OCI-M2 (cell line): Measurements from ENCODE around the gene HSCB.
"Not testable (repeated sequence)": the region's sequence is repeated elsewhere in the genome, so short reads cannot be mapped to it uniquely, and the experiment has no call there.

Source experiments
- DNase-seq: peaks from one replicate; lab custom pipeline; 2025; ENCODE audit not compliant: unreplicated experiment; lab: John Stamatoyannopoulos, UW

Gene HSCB

GRCh38 chr22:28738876-28739275 lies 3.0 kb upstream of the HSCB start:
- not testable (repeated sequence) for DNase-seq

DNA sequence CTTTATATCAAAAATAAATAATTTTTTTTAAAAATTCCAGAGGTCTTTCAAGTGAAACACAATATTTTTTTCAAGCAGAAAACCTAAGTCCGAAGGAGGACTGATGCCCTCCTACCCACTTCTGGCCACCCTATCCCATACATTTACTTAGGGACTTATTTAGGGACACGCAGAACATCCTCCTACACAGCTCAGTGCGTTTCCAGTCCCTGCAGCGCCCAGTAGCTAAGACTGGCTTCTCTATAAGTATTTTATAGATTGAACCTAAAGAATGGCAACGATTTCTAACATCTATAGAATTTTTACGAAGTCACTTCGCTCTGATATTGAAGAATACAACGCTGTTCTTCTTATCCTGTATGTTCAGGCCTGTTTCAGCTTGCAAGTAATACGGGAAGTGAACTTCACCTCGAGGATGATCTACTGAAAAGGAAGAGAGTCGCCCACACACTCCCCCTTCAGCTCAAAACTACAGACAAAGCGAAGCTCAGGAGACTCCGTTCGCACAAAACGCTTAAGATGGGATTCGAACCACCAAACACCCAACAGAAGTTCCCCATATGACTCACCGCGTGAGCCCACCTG lies 547 bp upstream of the HSCB start:
- DNase-seq, result peak; percentile 82

- no peak for DNase-seq
These were observed 723 bp downstream of the HSCB start for GRCh38 chr22:28742562-28742962.

DNA sequence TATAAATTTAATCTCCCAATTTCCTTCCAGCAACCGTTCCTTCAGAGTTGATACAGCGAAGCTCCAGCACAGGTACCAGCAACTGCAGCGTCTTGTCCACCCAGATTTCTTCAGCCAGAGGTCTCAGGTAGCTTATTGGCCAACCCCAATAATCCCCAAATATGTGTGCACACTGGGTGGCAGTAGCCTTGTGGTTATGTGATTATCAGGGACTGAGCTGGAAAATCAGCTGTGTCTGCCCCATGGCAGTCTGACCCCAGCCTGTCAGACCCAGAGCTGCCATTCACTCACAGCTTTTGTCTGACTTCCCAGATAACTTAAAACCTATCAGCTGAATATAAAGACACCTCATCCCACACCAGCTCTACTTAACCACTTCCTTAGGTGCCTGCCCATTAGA lies 2.0 kb downstream of the HSCB start:
- DNase-seq, result no peak

GRCh38 chr22:28750471-28750881 lies 8.6 kb downstream of the HSCB start:
- DNase-seq, result no peak

DNA sequence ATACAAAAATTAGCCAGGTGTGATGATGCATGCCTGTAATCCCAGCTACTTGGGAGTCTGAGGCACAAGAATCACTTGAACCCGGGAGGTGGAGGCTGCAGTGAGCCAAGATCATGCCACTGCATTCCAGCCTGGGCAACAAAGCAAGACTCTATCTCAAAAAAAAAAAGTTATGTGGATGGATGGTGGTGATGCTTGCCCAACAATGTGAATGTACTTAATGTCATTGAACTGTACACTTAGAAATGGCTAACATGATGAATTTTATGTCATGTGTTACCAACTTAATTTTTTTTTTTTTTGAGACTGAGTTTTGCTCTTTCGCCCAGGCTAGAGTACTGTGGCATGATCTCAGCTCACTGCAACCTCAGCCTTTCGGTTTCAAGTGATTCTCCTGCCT lies 12.7 kb downstream of the HSCB start:
- DNase-seq, result not testable (repeated sequence)

- DNase-seq, result no peak
These were observed 18.2 kb downstream of the HSCB start for GRCh38 chr22:28759861-28760560.

GRCh38 chr22:28761449-28761755 lies 19.6 kb downstream of the HSCB start:
- no peak for DNase-seq

- DNase-seq, result not testable (repeated sequence)
These were observed 20.2 kb downstream of the HSCB start for GRCh38 chr22:28762000-28762399.

DNA sequence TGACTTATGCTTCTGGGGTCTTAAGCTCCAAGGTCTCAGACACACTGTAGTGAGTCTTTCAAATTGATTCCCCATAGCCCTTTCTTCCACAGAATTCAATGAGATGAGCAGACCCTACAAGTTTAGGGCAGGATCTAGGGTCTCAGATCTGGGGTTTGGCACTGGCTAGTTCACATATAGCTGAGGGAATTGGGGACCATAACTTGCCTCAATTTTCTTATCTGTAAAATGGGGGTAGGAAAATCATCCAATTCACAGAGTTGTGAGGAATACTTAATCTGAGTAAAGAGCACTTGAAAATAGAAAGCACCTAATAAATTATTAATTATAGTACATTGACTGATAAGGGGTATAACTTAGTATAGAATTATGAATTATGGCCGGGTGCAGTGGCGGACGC lies 24.8 kb downstream of the HSCB start:
- DNase-seq, result no peak

DNA sequence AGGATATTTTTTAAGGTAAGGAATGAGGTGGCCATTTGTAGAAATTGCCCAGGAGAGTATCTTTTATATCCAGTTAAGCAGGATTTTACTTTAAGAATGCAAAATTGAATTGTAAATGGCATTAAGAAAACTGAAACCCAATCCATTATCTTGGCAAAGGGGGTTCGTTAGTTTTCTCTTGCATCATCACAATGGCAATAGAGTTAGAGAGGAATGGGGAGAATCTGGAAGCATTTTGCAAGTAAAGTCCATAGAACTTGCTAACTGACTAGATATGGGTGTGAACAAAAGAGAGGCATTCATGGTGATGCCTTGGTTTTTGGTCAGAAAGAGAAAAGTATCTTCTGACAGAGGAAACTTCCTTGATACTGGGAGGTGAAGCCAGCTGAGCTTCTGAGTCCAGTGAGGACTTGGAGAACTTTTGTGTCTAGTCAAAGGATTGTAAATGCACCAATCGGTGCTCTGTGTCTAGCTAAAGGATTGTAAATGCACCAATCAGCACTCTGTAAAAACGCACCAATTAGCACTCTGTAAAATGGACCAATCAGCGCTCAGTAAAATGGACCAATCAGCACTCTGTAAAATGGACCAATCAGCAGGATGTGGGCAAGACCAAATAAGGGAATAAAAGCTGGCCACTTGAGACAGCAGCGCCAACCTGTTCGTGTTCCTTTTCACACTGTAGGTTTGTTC lies 27.0 kb downstream of the HSCB start:
- DNase-seq, result no peak

DNA sequence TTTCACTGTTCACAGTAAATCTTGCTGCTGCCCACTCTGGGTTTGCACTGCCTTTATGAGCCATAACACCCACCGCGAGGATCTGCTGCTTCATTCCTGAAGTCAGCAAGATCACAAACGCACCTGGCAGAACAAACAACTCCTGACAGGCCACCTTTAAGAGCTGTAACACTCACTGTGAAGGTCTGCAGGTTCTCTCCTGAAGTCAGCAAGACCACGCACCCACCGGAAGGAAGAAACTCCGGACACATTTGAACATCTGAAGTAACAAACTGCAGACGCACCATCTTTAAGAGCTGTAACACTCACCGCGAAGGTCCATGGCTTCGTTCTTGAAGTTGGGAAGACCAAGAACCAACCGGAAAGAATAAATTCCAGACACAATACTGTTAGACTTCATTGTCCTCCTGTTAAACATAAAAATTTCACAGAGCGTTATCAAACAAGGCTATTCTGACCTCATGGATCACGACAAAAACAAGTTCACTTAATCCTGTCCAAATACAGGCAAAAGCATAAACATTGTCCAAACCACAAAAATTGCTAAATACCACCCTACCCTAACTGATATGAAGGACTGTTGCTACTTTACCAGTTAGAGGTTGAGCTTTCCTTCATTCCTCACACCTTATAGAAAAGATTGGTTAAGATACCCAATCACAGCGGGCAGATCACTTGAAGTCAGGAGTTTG lies 27.7 kb downstream of the HSCB start:
- DNase-seq, result no peak

DNA sequence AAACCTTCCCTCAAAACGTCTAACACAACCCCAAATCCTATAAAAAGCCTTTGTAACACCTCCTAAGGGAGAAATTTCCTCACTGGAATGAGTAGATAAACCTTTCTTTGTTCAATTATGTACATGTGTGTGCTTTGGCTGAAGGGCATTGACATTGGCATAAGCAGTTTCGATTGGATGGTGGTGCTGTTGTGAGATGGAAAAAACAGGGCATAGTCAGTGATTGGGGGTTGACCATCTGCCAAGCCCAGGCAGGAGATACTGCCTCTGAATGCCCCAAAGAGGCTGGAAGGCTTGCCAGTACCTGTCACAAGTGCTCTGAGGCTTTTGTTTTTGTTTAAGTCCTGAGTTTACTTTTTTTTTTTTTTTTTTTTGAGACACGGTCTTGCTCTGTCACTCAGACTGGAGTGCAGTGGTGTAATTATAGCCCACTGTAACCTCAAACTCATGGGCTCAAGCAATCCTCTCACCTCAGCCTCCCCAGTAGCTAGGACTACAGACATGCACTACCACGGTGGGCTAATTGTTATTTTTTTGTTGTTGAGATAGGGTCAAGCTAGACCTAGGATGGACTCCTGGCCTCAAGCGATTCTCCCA lies 29.5 kb downstream of the HSCB start:
- no peak for DNase-seq

DNA sequence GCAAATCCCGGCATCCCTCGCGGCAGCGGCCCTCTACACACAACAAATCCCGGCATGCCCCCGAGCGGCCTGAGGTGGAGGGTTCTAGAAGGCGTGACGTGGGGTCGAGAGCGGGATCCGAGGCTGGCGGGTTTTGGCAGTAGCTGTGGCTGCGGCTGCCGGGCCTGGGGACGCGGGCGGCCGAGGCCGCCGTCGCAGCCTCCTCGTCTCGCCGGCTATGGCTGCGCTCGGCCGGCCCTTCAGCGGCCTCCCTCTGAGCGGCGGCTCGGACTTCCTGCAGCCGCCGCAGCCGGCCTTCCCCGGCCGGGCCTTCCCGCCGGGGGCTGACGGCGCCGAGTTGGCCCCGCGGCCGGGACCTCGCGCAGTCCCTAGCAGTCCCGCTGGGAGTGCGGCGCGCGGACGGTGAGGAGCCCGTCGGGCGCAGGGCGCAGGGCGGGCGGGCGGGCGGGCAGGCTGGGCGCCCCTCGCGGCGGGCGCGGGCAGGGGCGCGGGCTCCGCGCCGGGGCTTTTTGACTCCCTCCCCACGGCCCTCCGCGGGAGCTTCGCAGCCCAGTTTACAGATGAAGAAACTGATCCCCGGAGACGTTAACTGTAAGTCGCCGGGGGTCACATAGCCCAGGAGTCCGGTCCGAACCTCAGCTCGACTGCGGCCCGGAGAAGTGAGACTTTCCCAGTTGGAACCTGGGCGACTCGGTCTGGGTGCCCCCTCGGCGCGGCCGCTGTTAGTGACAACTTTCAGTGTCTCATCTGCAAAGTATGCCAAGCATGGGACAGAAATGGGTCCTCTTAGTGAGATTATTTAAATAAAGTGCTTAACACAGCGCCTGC lies 31.0 kb downstream of the HSCB start, which contains the start of gene CCDC117:
Gene CCDC117, plus strand, starts transcription at position 63 of the 828 bp plus-strand sequence. Its CDS starts 155 bp downstream, at position 218.
- peak; percentile 49 for DNase-seq

DNA sequence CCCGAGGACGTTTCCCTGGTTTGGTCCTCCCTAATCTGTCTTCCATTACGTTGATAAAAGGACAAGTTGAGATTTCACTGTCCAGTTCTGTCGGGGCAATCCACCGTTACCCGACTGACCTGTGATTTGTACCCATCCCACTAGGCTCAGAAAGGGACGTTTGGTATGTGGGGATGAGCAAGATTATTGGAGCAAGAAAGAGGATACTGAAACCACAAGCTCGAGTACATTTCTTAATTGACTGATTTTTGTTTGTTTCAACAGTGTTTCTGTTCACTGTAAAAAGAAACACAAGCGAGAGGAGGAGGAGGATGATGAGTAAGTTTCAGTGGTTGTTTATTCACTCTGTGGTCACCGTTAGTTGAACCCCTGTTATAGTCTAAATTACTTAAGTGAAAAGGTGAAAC lies 31.6 kb downstream of the HSCB start:
- DNase-seq, result no peak

GRCh38 chr22:28774378-28774777 lies 32.5 kb downstream of the HSCB start:
- DNase-seq, result no peak

GRCh38 chr22:28779833-28780232 lies 38.0 kb downstream of the HSCB start:
- no peak for DNase-seq

DNA sequence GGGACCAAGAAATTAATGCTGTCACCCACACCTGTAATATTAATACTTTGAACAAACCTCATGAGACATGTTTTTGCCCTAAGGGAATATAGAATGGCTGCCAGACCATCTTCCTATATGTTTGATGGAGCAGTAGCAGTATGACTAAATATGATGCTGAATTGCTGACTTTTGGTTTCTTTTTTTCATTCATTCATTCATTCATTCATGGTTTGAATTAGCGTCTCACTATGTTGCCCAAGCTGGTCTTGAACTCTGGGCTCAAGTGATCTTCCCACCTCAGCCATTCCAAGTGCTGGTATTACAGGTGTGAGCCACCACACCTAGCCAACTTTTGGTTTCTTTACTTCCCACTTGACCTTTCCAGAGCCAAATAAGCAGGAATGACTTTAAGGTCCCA lies 38.5 kb downstream of the HSCB start:
- no peak for DNase-seq

- DNase-seq, result no peak
These were observed 42.2 kb downstream of the HSCB start for GRCh38 chr22:28783786-28784671.

DNA sequence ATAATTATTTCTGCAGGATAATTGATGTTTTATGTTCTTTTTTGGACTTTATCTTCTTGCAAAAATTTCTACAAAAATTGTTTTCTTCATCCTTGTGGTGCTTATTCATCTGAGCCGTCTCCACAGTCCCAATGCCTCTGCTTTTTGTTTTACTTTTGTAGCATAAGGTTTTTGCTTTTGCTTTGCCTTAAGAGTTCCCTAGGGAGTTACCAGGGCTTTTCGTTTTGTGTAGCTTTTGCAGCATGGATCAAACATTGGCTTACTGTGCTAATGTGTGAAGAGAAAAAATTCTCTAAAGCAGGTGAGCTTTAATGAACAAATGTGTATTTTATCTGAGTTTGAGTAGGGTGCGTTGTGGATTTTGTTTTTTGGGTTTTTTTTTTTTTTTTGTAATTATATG lies 46.8 kb downstream of the HSCB start:
- no peak for DNase-seq
